Activated CD4-positive, alpha-beta T cell treated with anti-CD3 and anti-CD28 coated beads for 1 hour (primary cell): ENCODE data around the gene HTATIP2.
"Not testable (repeated sequence)": the region's sequence is repeated elsewhere in the genome, so short reads cannot be mapped to it uniquely, and the experiment has no call there.

Experiments
- DNase-seq: peaks from one replicate; pipeline ENCODE4 v3.0.0-alpha.2; 2020

The HTATIP2 gene

DNA sequence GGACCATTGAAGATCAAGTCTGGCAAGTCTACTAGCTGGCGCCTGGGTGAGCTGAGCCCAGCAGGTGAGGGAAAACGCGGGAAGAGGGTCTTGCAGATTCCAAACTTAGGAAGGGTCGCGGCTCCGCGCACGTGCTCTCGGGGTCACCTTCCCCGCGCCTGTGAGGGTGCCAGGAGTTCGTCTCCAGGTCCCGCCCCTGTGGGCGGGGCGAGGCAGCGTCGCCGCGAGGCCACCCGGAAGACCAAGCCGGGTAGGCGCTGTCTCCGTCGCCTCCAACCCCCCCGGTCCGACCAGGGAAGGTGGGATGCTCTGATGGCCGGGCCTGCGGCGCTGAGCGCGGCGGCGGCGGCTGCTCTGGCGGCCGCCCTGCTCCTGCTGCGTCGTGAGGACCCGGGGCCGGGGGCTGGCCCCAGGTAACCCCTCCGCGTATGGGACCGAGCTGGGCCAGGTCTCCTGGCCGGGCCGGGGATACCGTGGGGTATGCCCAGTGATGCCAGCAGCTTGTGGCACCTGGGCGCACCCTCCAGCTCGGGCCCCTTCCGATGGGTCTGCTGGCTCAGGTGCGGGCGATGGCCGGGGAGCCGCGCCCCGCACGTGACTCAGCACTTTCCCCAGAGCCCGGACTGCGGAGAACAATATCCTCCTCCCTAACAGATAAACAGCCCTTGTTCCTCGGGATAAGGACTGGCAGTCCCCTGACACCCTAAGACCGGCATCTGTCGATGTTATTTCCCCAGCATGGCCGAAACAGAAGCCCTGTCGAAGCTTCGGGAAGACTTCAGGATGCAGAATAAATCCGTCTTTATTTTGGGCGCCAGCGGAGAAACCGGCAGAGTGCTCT, at the start of gene HTATIP2:
Gene HTATIP2, plus strand, starts transcription at position 215 of the 841 bp plus-strand sequence. Its CDS starts 524 bp downstream, at position 739.
- peak; percentile 55 for DNase-seq

GRCh38 chr11:20315800-20316199, 47.7 kb upstream of the HTATIP2 start:
- DNase-seq = no peak

GRCh38 chr11:20321177-20321576, 42.3 kb upstream of the HTATIP2 start:
- DNase-seq = no peak

GRCh38 chr11:20327377-20327935, 36.1 kb upstream of the HTATIP2 start:
- no peak for DNase-seq

DNA sequence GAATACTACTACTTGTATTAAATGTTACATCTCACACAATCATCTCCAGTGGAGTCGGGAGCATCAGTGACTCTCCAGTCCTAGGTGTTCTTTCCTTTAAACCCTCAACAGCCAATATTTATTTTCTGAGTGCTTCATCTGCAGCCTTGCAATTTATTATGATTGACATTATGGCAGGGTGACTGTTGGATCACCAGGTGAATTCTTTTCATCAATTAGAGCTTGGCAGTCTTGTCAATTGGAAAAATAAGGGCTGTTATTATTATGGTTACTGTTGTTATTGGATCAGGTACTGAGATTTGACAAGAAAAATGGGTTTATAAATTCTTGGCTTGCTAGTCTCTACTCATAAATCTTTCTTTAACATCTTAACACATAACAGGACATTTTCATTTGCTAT, 27.5 kb upstream of the HTATIP2 start:
- no peak for DNase-seq

- no peak for DNase-seq
These were observed 25.9 kb upstream of the HTATIP2 start for GRCh38 chr11:20337526-20338154.

- no peak for DNase-seq
These were observed 21.0 kb upstream of the HTATIP2 start for GRCh38 chr11:20342347-20343141.

- DNase-seq = no peak
These were observed 12.4 kb upstream of the HTATIP2 start for GRCh38 chr11:20351136-20351535.

- no peak for DNase-seq
These were observed 11.7 kb upstream of the HTATIP2 start for GRCh38 chr11:20351751-20352262.

GRCh38 chr11:20353829-20354434, 9.6 kb upstream of the HTATIP2 start:
- no peak for DNase-seq

- peak; percentile 27 for DNase-seq
These were observed 8.0 kb upstream of the HTATIP2 start for GRCh38 chr11:20355221-20356219.

GRCh38 chr11:20357150-20357549, 6.4 kb upstream of the HTATIP2 start:
- no peak for DNase-seq

- DNase-seq = no peak
These were observed 2.9 kb upstream of the HTATIP2 start for GRCh38 chr11:20360650-20361049.

DNA sequence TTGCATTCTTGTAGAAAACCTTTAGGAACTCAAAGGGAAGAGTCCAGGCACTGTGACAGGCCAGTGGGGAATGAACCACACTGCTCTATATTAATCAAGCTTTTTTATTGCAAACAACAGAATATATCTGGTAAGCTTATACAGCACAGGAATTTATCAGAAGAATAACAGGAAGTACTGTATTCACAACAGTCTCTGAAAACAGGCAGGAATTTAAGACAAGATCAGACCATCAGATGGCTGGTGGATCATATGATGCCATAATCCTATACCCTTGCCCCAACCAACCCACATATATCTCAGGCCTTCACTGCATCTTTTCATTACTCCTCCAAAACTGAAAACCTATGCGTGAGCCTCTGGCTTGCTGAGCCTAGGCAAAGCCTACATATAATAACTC, 1.0 kb upstream of the HTATIP2 start:
- no peak for DNase-seq

DNA sequence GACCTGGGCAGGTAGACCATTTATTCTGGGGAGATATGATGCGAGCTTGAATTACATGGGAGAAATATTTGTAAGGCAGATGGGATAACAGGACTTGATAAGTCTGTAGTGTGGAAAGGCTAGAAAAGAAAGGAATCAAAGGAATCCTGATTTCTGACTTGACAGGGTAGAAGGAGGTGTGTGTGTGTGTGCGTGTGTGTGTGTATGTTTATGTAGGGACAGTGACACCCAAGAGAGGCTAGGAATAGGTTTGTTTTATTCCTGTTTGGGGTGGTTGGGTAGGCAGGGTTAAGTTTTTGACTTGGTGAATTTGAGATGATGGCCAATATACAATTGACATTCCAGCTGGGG, 390 bp upstream of the HTATIP2 start:
- no peak for DNase-seq

- DNase-seq = no peak
These were observed 853 bp downstream of the HTATIP2 start for GRCh38 chr11:20364341-20364792.

DNA sequence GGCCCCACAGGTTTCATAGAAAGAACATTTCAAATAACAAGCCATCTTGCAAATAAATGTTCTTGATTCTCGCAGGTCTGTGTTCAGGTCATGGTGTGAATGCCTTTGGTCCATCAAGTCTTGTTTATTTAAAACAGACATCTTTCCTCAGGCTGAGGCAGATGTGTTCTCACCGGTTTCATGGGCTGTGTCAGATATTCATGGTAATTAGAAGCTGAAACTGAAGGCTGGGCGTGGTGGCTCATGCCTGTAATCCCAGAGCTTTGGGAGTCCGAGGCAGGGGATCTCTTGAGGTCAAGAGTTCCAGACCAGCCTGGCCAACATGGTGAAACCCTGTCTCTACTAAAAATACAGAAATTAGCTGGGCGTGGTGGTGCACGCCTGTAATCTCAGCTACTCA, 2.0 kb downstream of the HTATIP2 start:
- DNase-seq = not testable (repeated sequence)

GRCh38 chr11:20367313-20367948, 3.9 kb downstream of the HTATIP2 start:
- peak; percentile 42 for DNase-seq

GRCh38 chr11:20368438-20368837, 4.9 kb downstream of the HTATIP2 start:
- no peak for DNase-seq

DNA sequence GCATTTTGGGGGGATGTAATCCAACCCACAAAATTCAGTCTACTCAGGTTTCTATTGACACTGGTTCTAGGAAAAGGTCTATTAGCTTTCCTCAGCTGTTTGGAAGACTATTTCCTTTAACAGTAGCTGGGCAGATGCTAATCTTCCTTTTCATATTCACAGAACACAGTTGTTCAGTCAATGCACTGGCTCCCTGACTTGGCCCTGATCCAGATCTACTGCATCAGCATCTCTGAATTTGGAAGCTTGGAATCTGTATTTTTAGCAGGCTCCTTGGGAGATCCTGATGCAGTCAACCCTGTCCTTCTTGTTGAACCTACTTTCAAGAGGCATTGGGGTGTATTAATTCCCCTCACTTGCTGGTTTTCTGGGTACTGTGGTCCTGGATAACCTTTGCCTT, 6.3 kb downstream of the HTATIP2 start:
- no peak for DNase-seq
